ENCODE measurements around the gene GASK1B. TPM values are rescaled to one million over a fixed set of nuclear protein-coding genes. Genes with fewer than 3 reads are reported as not detected.

Gene GASK1B
- total RNA-seq, 2 experiments from 2014 or later, result 0.22 to 0.28 TPM

- Mint-ChIP-seq H3K4me3 (no peak overlapping the region), H3K9me3 (peaks cover 3% of the 10 kb centered on the region), H3K36me3 (ENCODE audit: low read depth) (no peaks in the 10 kb centered on the region), H3K4me1 (ENCODE audit: low read depth) (no peaks in the 10 kb centered on the region), H3K27ac (no peak overlapping the region), H3K27me3 (peaks cover 8% of the 10 kb centered on the region)
- no peak overlapping the region for H3K27ac ChIP-seq (ENCODE audit: low read depth in 1 of 2, low read length in 2 of 2)
- no peak for DNase-seq
- intact Hi-C loops (cut with DNase I, micrococcal nuclease), result no loop called here
- TF ChIP-seq CTCF (IDR thresholded peaks at IDR 0.05), result no peak
- ATAC-seq (ENCODE audit: poor library complexity), result no peak
- H3K36me3 ChIP-seq (ENCODE audit: insufficient read depth, low read length), result no peaks in the 10 kb centered on the region
- H3K27me3 ChIP-seq (ENCODE audit: control insufficient read depth in 1 of 2, insufficient read depth in 2 of 2, low read length in 2 of 2), result no peaks in the 10 kb centered on the region
- peaks cover 0 to 4% of the 10 kb centered on the region in 2 experiments for H3K9me3 ChIP-seq (ENCODE audit: control insufficient read depth in 1 of 2, insufficient read depth in 1 of 2, low read length in 2 of 2)
- CTCF ChIA-PET, result no interaction called here
- POLR2A ChIA-PET, result no interaction called here
- H3K4me1 ChIP-seq (ENCODE audit: insufficient read depth, low read length), result no peaks in the 10 kb centered on the region
- H3K4me3 ChIP-seq (ENCODE audit: low read length), result no peak overlapping the region
Observed at GRCh38 chr4:158147151-158147550, 25.7 kb downstream of the GASK1B start.

DNA sequence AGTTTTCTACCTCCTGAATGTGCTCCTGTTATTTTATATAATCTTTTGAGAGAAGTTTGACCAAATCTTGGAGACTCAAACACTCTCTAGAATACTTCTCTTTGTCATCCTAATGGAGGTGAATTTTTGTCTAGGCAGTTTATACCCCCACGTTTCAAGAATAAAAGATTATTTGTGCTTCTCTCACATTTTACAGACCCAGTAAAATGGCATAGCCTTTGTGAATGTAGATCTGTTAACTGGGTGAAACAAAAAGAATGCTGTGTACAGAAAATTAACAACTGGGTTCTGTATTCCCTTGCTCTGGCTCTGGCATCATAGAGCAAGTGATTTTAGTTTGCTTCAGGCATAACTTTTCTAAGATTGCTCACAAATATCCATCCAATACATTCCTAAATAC, 26.1 kb downstream of the GASK1B start:
- no peaks in the 10 kb centered on the region for H3K4me1 ChIP-seq (ENCODE audit: insufficient read depth, low read length)
- Mint-ChIP-seq H3K4me1 (ENCODE audit: low read depth) (no peaks in the 10 kb centered on the region), H3K27ac (no peak overlapping the region), H3K4me3 (no peak overlapping the region), H3K9me3 (peaks cover 3% of the 10 kb centered on the region), H3K27me3 (peaks cover 8% of the 10 kb centered on the region), H3K36me3 (ENCODE audit: low read depth) (no peaks in the 10 kb centered on the region)
- H3K36me3 ChIP-seq (ENCODE audit: insufficient read depth, low read length), result no peaks in the 10 kb centered on the region
- H3K27me3 ChIP-seq (ENCODE audit: control insufficient read depth in 1 of 2, insufficient read depth in 2 of 2, low read length in 2 of 2), result no peaks in the 10 kb centered on the region
- H3K4me3 ChIP-seq (ENCODE audit: low read length), result no peak overlapping the region
- H3K9me3 ChIP-seq (ENCODE audit: control insufficient read depth in 1 of 2, insufficient read depth in 1 of 2, low read length in 2 of 2), result peaks cover 0 to 4% of the 10 kb centered on the region in 2 experiments
- no peak overlapping the region for H3K27ac ChIP-seq (ENCODE audit: low read depth in 1 of 2, low read length in 2 of 2)
- ChIA-PET POLR2A (no interaction called here), CTCF (no interaction called here)
- ATAC-seq (ENCODE audit: poor library complexity) (no peak), DNase-seq (no peak)
- intact Hi-C loops (cut with DNase I, micrococcal nuclease), result no loop called here
- no peak for TF ChIP-seq CTCF (IDR thresholded peaks at IDR 0.05)

DNA sequence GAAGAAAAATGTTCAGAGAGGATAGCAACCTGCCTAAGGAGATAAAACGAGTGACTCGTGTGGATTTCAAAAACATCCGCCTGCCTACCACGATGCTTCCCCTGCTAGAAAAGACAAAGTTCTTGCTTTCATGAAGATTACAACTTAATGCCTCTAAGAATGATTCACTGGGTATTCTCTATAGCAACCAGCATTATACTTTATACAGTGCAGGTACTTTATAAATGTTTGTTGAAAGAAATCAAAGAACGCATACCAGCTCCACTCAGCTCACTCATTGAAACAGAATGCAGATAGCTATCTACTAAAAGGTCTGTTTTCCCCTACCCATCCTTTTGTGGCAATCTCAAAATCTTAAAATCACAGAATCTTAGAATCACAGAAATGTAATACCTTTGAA, 33.7 kb downstream of the GASK1B start:
- Histone ChIP-seq H3K27ac (ENCODE audit: low read depth in 1 of 2, low read length in 2 of 2) (no peak overlapping the region), H3K27me3 (ENCODE audit: control insufficient read depth in 1 of 2, insufficient read depth in 2 of 2, low read length in 2 of 2) (no peaks in the 10 kb centered on the region), H3K4me1 (ENCODE audit: insufficient read depth, low read length) (no peaks in the 10 kb centered on the region), H3K36me3 (ENCODE audit: insufficient read depth, low read length) (no peaks in the 10 kb centered on the region), H3K4me3 (ENCODE audit: low read length) (no peak overlapping the region), H3K9me3 (ENCODE audit: control insufficient read depth in 1 of 2, insufficient read depth in 1 of 2, low read length in 2 of 2) (no peaks in the 10 kb centered on the region)
- POLR2A ChIA-PET, result no interaction called here
- Mint-ChIP-seq H3K36me3 (ENCODE audit: low read depth) (no peaks in the 10 kb centered on the region), H3K9me3 (no peaks in the 10 kb centered on the region), H3K4me1 (ENCODE audit: low read depth) (no peaks in the 10 kb centered on the region), H3K27me3 (peaks cover 4% of the 10 kb centered on the region), H3K4me3 (no peak overlapping the region), H3K27ac (no peak overlapping the region)
- DNase-seq, result no peak
- TF ChIP-seq CTCF (IDR thresholded peaks at IDR 0.05), result no peak
- CTCF ChIA-PET, result no interaction called here
- intact Hi-C loops (cut with DNase I, micrococcal nuclease), result no loop called here
- ATAC-seq (ENCODE audit: poor library complexity), result no peak
